Measurements from ENCODE around the gene ZNF398. TPM values are rescaled to one million over a fixed set of nuclear protein-coding genes. Genes with fewer than 3 reads are reported as not detected.

The ZNF398 gene
- total and polyA plus RNA-seq, 9 of the 15 experiments (the other 6 are each of a cell fraction or from before 2014, with no cell fraction given): 4.0 to 18.6 (median 10.4) TPM

GRCh38 chr7:149166142-149166541, 18.9 kb downstream of the ZNF398 start (continued):
- TF ChIP-seq ZBTB40 (IDR thresholded peaks at IDR 0.05) (no peak), ZBTB40 (CRISPR knock-in tag; IDR thresholded peaks at IDR 0.05) (no peak), ZNF436 (CRISPR knock-in tag; IDR thresholded peaks at IDR 0.05) (no peak), RBM17 (IDR thresholded peaks at IDR 0.05; ENCODE audit: borderline replicate concordance, low read depth, low read length) (no peak), CBFA2T2 (conservative IDR thresholded peaks at IDR 0.05) (no peak)

Measured in K562 (cell line).